HEK293T (cell line): ENCODE data around the gene GPR83.

Experiments
- BHLHE40 ChIP-seq: fragments of 450-650 bp; IDR thresholded peaks from 2 replicates; pipeline ENCODE4 v1.6.1; 2016; ENCODE audit warnings: mild to moderate bottlenecking, moderate library complexity, borderline replicate concordance
- ELF4 ChIP-seq: fragments of 450-650 bp; IDR thresholded peaks from 2 replicates; pipeline ENCODE4 v1.6.1; 2017; ENCODE audit warnings: antibody characterized with exemption
- FOXM1 ChIP-seq: fragments of 450-650 bp; IDR thresholded peaks from 2 replicates; pipeline ENCODE4 v1.6.1; 2017; ENCODE audit warnings: mild to moderate bottlenecking, borderline replicate concordance
- HDGF ChIP-seq: fragments of 450-650 bp; IDR thresholded peaks from 2 replicates; pipeline ENCODE4 v1.6.1; 2017; ENCODE audit warnings: antibody characterized with exemption, borderline replicate concordance
- LEF1 ChIP-seq: fragments of 450-650 bp; IDR thresholded peaks from 2 replicates; pipeline ENCODE4 v1.6.1; 2017; ENCODE audit warnings: mild to moderate bottlenecking, borderline replicate concordance
- NFRKB ChIP-seq: fragments of 450-650 bp; IDR thresholded peaks from 2 replicates; pipeline ENCODE4 v1.6.1; 2016; ENCODE audit warnings: mild to moderate bottlenecking, moderate library complexity
- PKNOX1 ChIP-seq: fragments of 450-650 bp; IDR thresholded peaks from 2 replicates; pipeline ENCODE4 v1.6.1; 2016
- SP1 ChIP-seq: fragments of 450-650 bp; IDR thresholded peaks from 2 replicates; pipeline ENCODE4 v1.6.1; 2017
- SUZ12 ChIP-seq: fragments of 450-650 bp; IDR thresholded peaks from 2 replicates; pipeline ENCODE4 v1.6.1; 2016; ENCODE audit warnings: mild to moderate bottlenecking
- TARDBP ChIP-seq: fragments of 450-650 bp; IDR thresholded peaks from 2 replicates; pipeline ENCODE4 v1.6.1; 2016
- ZNF384 ChIP-seq: fragments of 450-650 bp; IDR thresholded peaks from 2 replicates; pipeline ENCODE4 v1.6.1; 2016

- TF ChIP-seq TARDBP (no peak), SP1 (no peak), PKNOX1 (no peak), NFRKB (no peak), BHLHE40 (no peak), ELF4 (no peak), ZNF384 (no peak), LEF1 (no peak), FOXM1 (no peak), HDGF (no peak), SUZ12 (no peak)
Observed at GRCh38 chr11:94417386-94417987, 16.3 kb upstream of the GPR83 start.
